ENCODE results near the gene GPR34.
"Not testable (repeated sequence)": the region's sequence is repeated elsewhere in the genome, so short reads cannot be mapped to it uniquely, and the experiment has no call there.

The GPR34 gene, protein sequence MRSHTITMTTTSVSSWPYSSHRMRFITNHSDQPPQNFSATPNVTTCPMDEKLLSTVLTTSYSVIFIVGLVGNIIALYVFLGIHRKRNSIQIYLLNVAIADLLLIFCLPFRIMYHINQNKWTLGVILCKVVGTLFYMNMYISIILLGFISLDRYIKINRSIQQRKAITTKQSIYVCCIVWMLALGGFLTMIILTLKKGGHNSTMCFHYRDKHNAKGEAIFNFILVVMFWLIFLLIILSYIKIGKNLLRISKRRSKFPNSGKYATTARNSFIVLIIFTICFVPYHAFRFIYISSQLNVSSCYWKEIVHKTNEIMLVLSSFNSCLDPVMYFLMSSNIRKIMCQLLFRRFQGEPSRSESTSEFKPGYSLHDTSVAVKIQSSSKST

GRCh38 chrX:41688835-41689234 is at the start of gene GPR34:
GPR34 (plus strand) TSS chrX:41688973; CDS start chrX:41695634, 6,661 bp downstream.
- no peak for DNase-seq

- not testable (repeated sequence) for DNase-seq
Observed at GRCh38 chrX:41646201-41646600, 42.6 kb upstream of the GPR34 start.

- DNase-seq, result no peak
Observed at GRCh38 chrX:41653125-41653524, 35.6 kb upstream of the GPR34 start.

- DNase-seq, result no peak
Observed at GRCh38 chrX:41655101-41655500, 33.7 kb upstream of the GPR34 start.

DNA sequence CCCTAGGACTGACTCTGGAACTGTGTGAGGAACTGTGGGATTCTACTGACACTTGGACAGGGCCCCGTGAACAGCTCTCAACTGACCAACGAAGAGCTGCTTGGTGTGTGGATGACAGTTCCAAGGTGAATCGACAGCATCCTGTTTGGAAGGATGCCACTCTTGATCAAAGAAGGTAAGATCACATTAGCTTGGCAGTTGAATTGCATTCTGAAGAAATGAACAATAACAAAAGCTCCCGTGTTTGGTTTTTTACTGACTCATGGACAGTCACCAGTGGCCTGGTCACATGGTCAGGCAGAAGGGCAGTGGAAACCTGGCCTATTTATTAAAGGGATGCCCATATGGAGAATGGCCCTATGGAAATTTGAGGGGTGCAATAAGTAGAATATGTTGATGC is 33.1 kb upstream of the GPR34 start:
- no peak for DNase-seq

GRCh38 chrX:41661366-41662095 is 27.2 kb upstream of the GPR34 start:
- no peak for DNase-seq

GRCh38 chrX:41664375-41664901 is 24.3 kb upstream of the GPR34 start:
- no peak for DNase-seq

DNA sequence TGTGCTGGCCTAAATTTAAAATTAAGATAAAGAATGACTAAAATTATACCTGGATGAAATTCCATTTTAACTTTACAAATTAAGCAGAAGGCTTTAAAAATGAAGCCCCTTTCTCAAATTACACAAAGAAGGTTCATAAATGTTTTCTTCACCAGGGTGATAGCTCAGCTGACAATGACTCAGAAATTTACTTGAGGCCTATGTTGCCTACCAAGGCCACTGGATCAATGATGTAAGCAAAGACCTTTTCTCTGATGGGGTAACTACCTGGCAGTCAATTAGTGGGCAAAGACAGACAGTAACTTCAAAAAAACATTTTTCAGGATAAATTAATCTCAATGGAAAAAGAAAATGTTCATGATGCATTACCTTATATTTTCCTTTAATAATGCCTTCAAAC is 23.9 kb upstream of the GPR34 start:
- no peak for DNase-seq

- no peak for DNase-seq
Observed at GRCh38 chrX:41665686-41666085, 23.1 kb upstream of the GPR34 start.

DNA sequence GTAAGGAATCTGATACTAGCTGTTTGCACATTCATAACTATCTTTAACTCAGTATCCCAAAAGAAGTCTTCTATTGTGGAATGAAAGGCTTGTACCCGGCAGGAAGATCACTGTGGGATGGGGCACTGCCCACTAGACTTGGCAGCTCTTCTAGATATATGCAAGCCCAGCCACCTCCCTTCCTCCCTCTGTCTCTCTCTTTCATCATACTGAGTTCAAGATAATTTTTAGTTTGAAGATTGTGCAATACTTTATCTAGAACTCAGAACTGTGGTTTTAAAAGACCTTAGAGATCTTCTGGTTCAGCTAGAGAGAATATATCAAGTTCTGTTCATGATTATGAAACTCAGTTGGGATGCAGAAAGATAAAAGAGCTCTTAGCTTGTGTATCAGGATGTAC is 22.5 kb upstream of the GPR34 start:
- DNase-seq, result no peak

DNA sequence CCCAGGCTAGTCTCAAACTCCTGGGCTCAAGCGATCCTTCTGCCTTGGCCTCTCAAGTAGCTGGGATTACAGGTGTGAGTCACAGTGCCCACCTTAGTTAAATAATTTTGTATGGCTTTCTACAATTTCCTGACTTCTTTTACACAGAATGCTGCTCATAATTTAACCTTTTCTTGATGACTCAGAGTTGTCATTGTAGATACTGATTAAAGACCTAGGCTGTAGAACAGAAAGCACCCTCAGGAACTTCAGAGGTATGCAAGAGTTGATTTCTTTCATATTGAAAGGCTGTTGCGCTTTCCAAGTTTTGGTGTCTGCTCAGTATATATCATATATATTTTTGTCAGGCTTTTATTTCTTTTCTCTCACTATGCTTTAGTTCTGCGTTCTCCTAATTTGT is 21.1 kb upstream of the GPR34 start:
- no peak for DNase-seq

GRCh38 chrX:41670112-41670511 is 18.7 kb upstream of the GPR34 start:
- no peak for DNase-seq

- no peak for DNase-seq
Observed at GRCh38 chrX:41671082-41671481, 17.7 kb upstream of the GPR34 start.

DNA sequence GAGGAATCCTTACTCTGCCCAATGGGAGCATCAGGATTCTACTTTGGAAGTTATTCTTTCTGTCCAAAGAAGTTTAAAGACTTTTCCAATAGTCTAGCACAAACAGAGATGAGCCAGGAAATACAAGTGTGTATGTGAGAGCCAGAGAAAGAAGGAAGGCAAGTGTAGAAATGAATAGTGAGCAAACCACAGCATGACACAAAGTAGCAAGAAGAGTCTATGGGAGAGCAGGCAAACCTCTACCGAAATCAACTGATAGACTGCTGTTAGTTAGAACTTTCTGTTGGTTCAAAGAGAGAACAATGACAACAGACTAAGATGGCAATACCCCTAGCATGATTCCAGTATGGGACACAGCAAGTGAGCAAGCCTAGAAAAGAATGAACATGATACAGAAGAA is 16.1 kb upstream of the GPR34 start:
- no peak for DNase-seq

- DNase-seq, result not testable (repeated sequence)
Observed at GRCh38 chrX:41676361-41676760, 12.4 kb upstream of the GPR34 start.

DNA sequence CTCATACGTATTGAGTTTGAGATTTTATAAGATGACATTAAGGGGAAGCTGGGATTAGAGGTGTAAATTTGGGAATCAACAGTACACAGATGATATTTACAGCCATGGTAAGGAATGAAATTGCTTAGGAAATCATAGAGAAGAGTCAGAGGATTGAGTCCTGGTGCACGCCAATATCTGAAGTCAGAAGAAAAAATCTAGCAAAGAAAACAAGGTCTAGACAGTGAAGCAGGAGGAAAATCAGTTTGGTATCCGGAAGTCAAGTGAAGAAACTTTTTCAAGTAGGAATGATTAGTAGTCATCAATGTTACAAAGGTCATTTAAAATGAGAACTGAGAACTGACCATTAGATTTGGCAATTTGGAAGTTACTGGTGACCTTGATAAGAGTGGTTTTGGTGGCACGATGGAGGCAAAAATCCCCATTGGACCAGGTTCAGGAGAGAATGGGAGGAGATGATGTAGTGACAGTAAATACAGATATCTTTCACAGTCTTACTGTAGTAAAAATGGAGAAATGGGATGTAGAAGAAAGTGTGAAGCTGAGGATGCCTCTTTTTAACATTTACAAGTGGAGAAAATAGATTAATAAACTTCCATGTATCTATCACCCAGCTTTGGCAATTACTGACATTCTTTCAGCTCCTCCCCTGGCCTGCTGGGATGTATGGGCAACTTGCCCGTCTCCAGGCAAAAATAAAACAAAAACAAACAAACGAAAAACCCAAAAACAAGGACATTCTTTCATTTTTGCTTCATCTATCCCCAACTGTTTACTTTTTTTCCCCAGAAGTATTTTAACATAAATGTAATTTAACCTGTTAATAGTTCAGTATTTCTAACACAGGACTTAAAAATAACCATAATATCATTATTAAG is 11.4 kb upstream of the GPR34 start:
- no peak for DNase-seq

DNA sequence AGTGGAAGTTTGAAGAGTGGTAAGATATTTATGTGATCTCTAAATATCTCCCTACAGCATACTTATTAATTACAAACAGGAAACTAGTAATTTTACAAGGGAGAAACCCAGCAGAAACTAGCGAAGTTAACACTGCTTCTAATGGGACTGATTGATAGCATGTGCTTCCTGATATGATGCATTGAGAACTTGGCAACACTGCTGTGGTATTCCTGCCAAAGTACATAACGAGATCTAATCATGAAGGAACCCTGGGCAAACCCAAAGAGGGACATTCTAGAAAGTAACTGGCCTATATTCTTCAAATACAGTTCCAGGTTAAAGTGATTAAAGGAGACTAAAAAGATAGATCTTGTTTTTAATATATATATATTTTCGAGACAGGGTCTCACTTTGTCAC is 4.6 kb upstream of the GPR34 start:
- DNase-seq, result no peak

- DNase-seq, result no peak
Observed at GRCh38 chrX:41684940-41685339, 3.8 kb upstream of the GPR34 start.

DNA sequence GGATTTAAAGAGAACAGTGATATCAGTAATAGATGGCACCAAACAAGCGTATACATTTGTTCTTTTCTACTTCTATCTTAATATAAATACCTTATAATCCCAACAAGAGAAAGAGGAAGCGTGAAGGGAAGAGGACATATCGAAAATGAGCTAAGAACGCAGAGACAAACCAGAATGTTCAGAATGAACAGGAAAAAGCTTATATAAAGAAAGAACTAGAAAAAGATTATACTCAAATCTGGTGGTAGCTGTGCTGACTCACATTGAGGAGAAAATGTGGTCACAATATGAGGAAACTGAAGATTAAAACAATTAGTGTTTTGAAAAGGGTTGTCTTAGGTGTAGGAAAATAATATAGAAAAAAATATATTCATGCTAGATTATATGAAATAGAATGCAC is 2.0 kb upstream of the GPR34 start:
- no peak for DNase-seq

GRCh38 chrX:41688156-41688555 is 617 bp upstream of the GPR34 start:
- no peak for DNase-seq

DNA sequence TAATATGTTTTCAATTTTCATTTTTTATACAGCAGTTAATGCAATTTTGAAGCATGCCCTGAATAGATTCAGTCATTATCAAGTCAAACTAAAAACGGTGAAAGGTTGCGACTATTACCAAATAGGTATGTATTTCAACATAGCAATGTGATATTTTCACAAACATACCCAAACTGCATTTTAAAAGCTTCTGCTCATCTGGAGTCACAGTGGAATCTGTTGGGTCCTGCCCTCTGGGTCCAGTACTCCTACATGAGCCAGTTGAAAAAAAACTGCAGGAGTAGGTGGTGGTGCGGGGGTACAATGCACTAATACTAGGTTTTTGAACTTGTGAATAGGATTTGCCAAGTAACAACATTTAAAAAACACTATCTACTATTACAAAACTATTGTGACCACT is 938 bp downstream of the GPR34 start:
- no peak for DNase-seq

DNA sequence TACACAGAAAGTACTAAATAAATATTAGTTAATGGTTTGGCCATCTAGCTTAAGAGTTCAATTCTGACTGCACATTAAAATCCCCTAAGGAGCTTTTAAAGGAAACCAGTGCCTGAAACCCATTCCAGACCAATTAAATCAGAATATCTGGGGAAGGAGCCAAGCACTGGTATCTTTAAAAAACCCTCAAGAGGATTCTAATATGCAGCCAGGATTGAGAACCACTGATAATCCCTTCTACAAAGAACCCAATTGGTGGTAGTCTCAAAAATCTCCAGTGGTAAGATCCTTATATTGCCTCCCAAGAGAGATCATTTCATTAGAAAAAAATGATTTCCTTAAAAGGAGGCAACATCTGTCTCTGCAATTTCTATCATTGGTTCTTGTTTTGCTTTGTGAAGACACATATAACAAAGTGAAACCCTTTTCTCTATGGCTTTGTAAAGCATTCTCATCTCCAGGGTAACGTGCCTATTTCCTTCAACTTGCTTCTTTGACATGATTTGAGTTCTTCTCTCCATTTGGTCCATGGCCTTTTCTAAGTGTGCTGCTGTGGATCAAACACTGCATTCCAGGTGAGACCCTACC is 3.5 kb downstream of the GPR34 start:
- no peak for DNase-seq

DNA sequence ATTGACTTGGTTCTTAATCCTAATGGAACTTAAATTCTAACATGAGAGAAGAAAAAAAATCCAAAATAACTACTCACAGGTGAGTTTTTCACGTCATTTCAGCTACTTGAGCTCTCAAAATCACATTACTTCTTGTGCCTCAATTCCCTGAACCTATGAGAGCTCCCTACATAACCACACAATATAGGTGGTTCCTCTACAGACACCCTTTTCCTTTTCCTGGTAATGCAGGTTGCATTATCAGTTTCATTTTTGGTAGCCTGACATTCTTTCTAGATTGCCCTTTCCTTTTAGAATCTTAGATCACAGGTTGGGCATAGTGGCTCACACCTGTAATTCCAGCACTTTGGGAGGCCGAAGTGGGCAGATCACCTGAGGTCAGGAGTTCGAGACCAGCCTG is 4.3 kb downstream of the GPR34 start:
- DNase-seq, result no peak

Data from KG1 (cell line).